Measurements from ENCODE around the gene IGFN1. TPM values are rescaled to one million over a fixed set of nuclear protein-coding genes. Genes with fewer than 3 reads are reported as not detected.

The IGFN1 gene
- total and polyA plus RNA-seq, 2 of the 4 experiments (the other 2 are of a cell fraction): 0.05 TPM; not detected in 1

DNA sequence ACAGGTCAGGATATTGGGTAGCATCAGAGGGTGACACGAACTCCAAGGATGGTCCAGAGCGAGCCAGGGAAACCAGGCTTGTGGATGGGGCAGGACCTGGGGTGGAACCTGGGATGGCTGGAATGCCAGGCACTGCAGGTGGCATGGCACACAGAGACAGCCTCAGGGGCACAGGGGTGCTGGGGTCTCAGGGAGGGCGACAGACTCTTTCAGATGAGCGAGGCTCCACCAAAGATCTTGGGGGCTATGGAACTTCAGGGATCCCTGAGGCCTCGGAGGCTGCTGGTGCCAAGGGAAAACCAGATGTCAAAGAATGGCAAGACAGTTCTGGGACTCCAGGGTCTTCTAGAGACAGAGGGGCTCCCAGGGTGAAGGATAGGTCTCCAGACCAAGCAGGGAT, 21.4 kb downstream of the IGFN1 start:
- in situ Hi-C loops (cut with MboI; ENCODE audit: low sequenced_read_pairs): no loop called here
- 66% methylated on average over 3 of the region's 5 CpGs; no CpG with 5 or more reads in 1 of the 2 experiments for WGBS, 2 experiments (ENCODE audit: extremely low coverage in 2 of 2, insufficient read length in 1 of 2)

More for the DNA sequence above, 21.4 kb downstream of the IGFN1 start:
- Histone ChIP-seq H4K5ac (ENCODE audit: low read depth, low read length) (no peak overlapping the region), H3K4me2 (ENCODE audit: low read depth, low read length) (no peak overlapping the region), H3K4ac (ENCODE audit: low read depth, low read length) (no peak overlapping the region), H3K18ac (ENCODE audit: low read depth, low read length) (no peak overlapping the region), H3K27ac (ENCODE audit: insufficient read depth, low read length) (no peak overlapping the region), H4K8ac (ENCODE audit: low read depth in 2 of 2, low read length in 2 of 2) (no peak overlapping the region), H2AFZ (replicated peaks; ENCODE audit: low read length, poor library complexity) (no peak overlapping the region), H3K9ac (ENCODE audit: low read depth, low read length) (no peak overlapping the region), H3K56ac (ENCODE audit: extremely low read depth, insufficient read depth, low read length) (no peak overlapping the region), H4K91ac (ENCODE audit: insufficient read depth, low read depth, low read length) (no peak overlapping the region), H3K4me3 (ENCODE audit: insufficient read depth, low read depth, low read length) (no peak overlapping the region), H3K27me3 (ENCODE audit: control insufficient read depth, insufficient read depth, low read length) (peaks cover 63% of the 10 kb centered on the region), H3K23ac (ENCODE audit: low read depth, low read length) (no peak overlapping the region), H2BK20ac (ENCODE audit: low read depth, low read length) (no peak overlapping the region), H2BK5ac (ENCODE audit: low read depth, low read length, poor library complexity, severe bottlenecking) (no peak overlapping the region), H3K14ac (replicated peaks; ENCODE audit: low read depth, low read length) (no peak overlapping the region), H4K20me1 (ENCODE audit: insufficient read depth, low read length) (no peaks in the 10 kb centered on the region), H2BK15ac (ENCODE audit: low read depth, low read length) (no peak overlapping the region), H3K9me3 (ENCODE audit: control insufficient read depth, insufficient read depth, low read length) (no peaks in the 10 kb centered on the region), H2AK5ac (ENCODE audit: low read depth, low read length) (no peak overlapping the region), H2AK9ac (replicated peaks; ENCODE audit: low read depth, low read length, poor library complexity) (no peak overlapping the region), H2BK120ac (ENCODE audit: low read depth, low read length) (no peak overlapping the region), H3K9me1 (ENCODE audit: insufficient read depth, low read length) (no peaks in the 10 kb centered on the region), H3K79me1 (ENCODE audit: low read depth in 1 of 2, low read length in 2 of 2) (no peaks in the 10 kb centered on the region), H3K36me3 (ENCODE audit: control insufficient read depth, insufficient read depth, low read length) (no peaks in the 10 kb centered on the region), H3K4me1 (ENCODE audit: control insufficient read depth, insufficient read depth, low read length) (no peaks in the 10 kb centered on the region)
- TF ChIP-seq FOS (IDR thresholded peaks at IDR 0.05; ENCODE audit: low read depth, low read length) (no peak), BHLHE40 (IDR thresholded peaks at IDR 0.05; ENCODE audit: low read depth, low read length) (no peak), RFX5 (IDR thresholded peaks at IDR 0.05; ENCODE audit: low read depth, low read length) (no peak), MXI1 (IDR thresholded peaks at IDR 0.05; ENCODE audit: borderline replicate concordance, low read depth, low read length) (no peak), CEBPB (IDR thresholded peaks at IDR 0.05; ENCODE audit: low read depth, low read length) (no peak), MAZ (IDR thresholded peaks at IDR 0.05; ENCODE audit: borderline replicate concordance, low read depth, low read length) (no peak)
- TF ChIP-seq, protein P1, sequence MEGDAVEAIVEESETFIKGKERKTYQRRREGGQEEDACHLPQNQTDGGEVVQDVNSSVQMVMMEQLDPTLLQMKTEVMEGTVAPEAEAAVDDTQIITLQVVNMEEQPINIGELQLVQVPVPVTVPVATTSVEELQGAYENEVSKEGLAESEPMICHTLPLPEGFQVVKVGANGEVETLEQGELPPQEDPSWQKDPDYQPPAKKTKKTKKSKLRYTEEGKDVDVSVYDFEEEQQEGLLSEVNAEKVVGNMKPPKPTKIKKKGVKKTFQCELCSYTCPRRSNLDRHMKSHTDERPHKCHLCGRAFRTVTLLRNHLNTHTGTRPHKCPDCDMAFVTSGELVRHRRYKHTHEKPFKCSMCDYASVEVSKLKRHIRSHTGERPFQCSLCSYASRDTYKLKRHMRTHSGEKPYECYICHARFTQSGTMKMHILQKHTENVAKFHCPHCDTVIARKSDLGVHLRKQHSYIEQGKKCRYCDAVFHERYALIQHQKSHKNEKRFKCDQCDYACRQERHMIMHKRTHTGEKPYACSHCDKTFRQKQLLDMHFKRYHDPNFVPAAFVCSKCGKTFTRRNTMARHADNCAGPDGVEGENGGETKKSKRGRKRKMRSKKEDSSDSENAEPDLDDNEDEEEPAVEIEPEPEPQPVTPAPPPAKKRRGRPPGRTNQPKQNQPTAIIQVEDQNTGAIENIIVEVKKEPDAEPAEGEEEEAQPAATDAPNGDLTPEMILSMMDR (conservative IDR thresholded peaks at IDR 0.05; ENCODE audit: low read depth, low read length): no peak
- BruUV-seq (replicated peaks): no TSS peak
- dilution Hi-C loops (cut with HindIII; ENCODE audit: low sequenced_read_pairs, unreplicated experiment): no loop called here
- ATAC-seq (ENCODE audit: low read depth) (no peak), DNase-seq (no peak)
- ChIA-PET POLR2A (ENCODE audit: unreplicated experiment) (no interaction called here), CTCF (no interaction called here)
- intact Hi-C loops (cut with micrococcal nuclease): no loop called here
